Common myeloid progenitor, CD34-positive (primary cell): ENCODE results near the gene NFIA.

Experiments used
- CTCF ChIA-PET: fragments of 350-600 bp; sonication (Branson Sonifier 250); formaldehyde crosslinking; loops from one replicate; lab custom pipeline; 2021; ENCODE audit warnings: antibody characterized with exemption; lab: Charles Lee
- POLR2A ChIA-PET: fragments of 350-600 bp; sonication (Branson Sonifier 250); formaldehyde crosslinking; loops from one replicate; lab custom pipeline; 2021; ENCODE audit warnings: antibody characterized with exemption; lab: Charles Lee
- DNase-seq, 3 donors: peaks; one replicate each; pipeline versions ENCODE4 v3.0.0 to v3.0.0-alpha.2; 2013
- H3K27ac ChIP-seq, 2 experiments: 1 replicate in 1 of 2; 2 replicates in 1 of 2; pipeline ENCODE4 v1.7.0; 2013; ENCODE audit warnings: inconsistent platforms in 2 of 2, low read length in 2 of 2, mild to moderate bottlenecking in 2 of 2, low read depth in 1 of 2, moderate library complexity in 1 of 2; ENCODE audit not compliant: severe bottlenecking in 2 of 2, insufficient read depth in 1 of 2, poor library complexity in 1 of 2
- H3K27me3 ChIP-seq, 5 experiments: replicated peaks in 2 of 5; 1 replicate in 3 of 5; 2 replicates in 2 of 5; pipeline versions ENCODE4 v1.6.1 to v1.7.0; 2013; ENCODE audit warnings: low read length in 4 of 5, mild to moderate bottlenecking in 2 of 5, moderate library complexity in 2 of 5, inconsistent platforms in 1 of 5; ENCODE audit not compliant: insufficient read depth in 5 of 5, control insufficient read depth in 4 of 5
- H3K36me3 ChIP-seq, 4 experiments: 1 replicate in 2 of 4; 2 replicates in 2 of 4; pipeline versions ENCODE4 v1.6.1 to v1.7.0; 2013; ENCODE audit warnings: low read length in 3 of 4, control low read depth in 1 of 4, mild to moderate bottlenecking in 1 of 4; ENCODE audit not compliant: control insufficient read depth in 4 of 4, insufficient read depth in 4 of 4
- H3K4me1 ChIP-seq, 4 experiments: 1 replicate in 3 of 4; 2 replicates in 1 of 4; pipeline versions ENCODE4 v1.6.1 to v1.7.1; 2013; ENCODE audit warnings: low read length in 3 of 4, mild to moderate bottlenecking in 3 of 4, control low read depth in 1 of 4, inconsistent platforms in 1 of 4, moderate library complexity in 1 of 4; ENCODE audit not compliant: control insufficient read depth in 4 of 4, insufficient read depth in 4 of 4; ENCODE audit errors: control extremely low read depth in 1 of 4
- H3K4me3 ChIP-seq, 7 experiments: 1 replicate in 4 of 7; 2 replicates in 3 of 7; pipeline versions ENCODE4 v1.5.1 to v1.7.0; 2013; ENCODE audit warnings: mild to moderate bottlenecking in 7 of 7, low read length in 6 of 7, moderate library complexity in 6 of 7, inconsistent platforms in 2 of 7, low read depth in 2 of 7, control low read depth in 1 of 7; ENCODE audit not compliant: insufficient read depth in 4 of 7, control insufficient read depth in 1 of 7; ENCODE audit errors: extremely low read depth in 1 of 7
- H3K9me3 ChIP-seq, 5 experiments: 1 replicate in 4 of 5; 2 replicates in 1 of 5; pipeline versions ENCODE4 v1.6.1 to v1.7.1; 2013; ENCODE audit warnings: low read length in 4 of 5, mild to moderate bottlenecking in 2 of 5, inconsistent platforms in 1 of 5, low read depth in 1 of 5, moderate library complexity in 1 of 5; ENCODE audit not compliant: control insufficient read depth in 4 of 5, insufficient read depth in 2 of 5; ENCODE audit errors: control extremely low read depth in 1 of 5
- WGBS: methylation state at CpG from one replicate; pipeline ENCODE4 v1.1.5; 2013; ENCODE audit not compliant: insufficient coverage; 5-methylcytosine and 5-hydroxymethylcytosine counted together

NFIA gene

GRCh38 chr1:61224609-61225008 lies 142.2 kb downstream of the NFIA start:
- Histone ChIP-seq H3K4me1 (no peaks in the 10 kb centered on the region), H3K4me3 (no peak overlapping the region), H3K9me3 (no peaks in the 10 kb centered on the region), H3K27me3 (no peaks in the 10 kb centered on the region), H3K27ac (no peak overlapping the region), H3K36me3 (no peaks in the 10 kb centered on the region)
- DNase-seq: no peak
- ChIA-PET CTCF (interaction anchor here (0.7 kb wide), 1 partner anchor 111 kb away, joined by 3 read pairs; no protein-coding TSS in a partner anchor), POLR2A (interaction anchor here (0.6 kb wide), 1 partner anchor 8 kb away, joined by 4 read pairs; no protein-coding TSS in a partner anchor)
- 100% methylated on average over 1 of the region's 1 CpG for WGBS

GRCh38 chr1:61225478-61225877 lies 143.1 kb downstream of the NFIA start:
- no peak overlapping the region for H3K4me3 ChIP-seq
- 100% methylated on average over 5 of the region's 9 CpGs for WGBS
- H3K36me3 ChIP-seq: no peaks in the 10 kb centered on the region
- CTCF ChIA-PET: interaction anchor here (1.0 to 1.3 kb wide), 2 partner anchors 13 to 17 kb away, joined by 3 to 4 read pairs; no protein-coding TSS in a partner anchor
- no peaks in the 10 kb centered on the region for H3K4me1 ChIP-seq
- H3K27ac ChIP-seq: no peak overlapping the region
- no peaks in the 10 kb centered on the region for H3K9me3 ChIP-seq
- H3K27me3 ChIP-seq: no peaks in the 10 kb centered on the region
- DNase-seq: no peak
- POLR2A ChIA-PET: interaction anchor here (0.6 kb wide), 1 partner anchor 7 kb away, joined by 4 read pairs; no protein-coding TSS in a partner anchor

GRCh38 chr1:61226791-61227567 lies 144.6 kb downstream of the NFIA start:
- no peaks in the 10 kb centered on the region for H3K9me3 ChIP-seq
- no peaks in the 10 kb centered on the region for H3K27me3 ChIP-seq
- no peaks in the 10 kb centered on the region for H3K4me1 ChIP-seq
- peaks cover 0 to 3% (median 0%) of the 10 kb centered on the region in 4 experiments for H3K36me3 ChIP-seq
- ChIA-PET CTCF (no interaction called here), POLR2A (no interaction called here)
- no peak overlapping the region for H3K27ac ChIP-seq
- H3K4me3 ChIP-seq: no peak overlapping the region
- 96% methylated on average over 10 of the region's 12 CpGs for WGBS
- no peak for DNase-seq

- Histone ChIP-seq H3K27me3 (no peaks in the 10 kb centered on the region), H3K36me3 (peaks cover 0 to 3% (median 0%) of the 10 kb centered on the region in 4 experiments), H3K27ac (no peak overlapping the region), H3K4me1 (peaks cover 0 to 5% (median 0%) of the 10 kb centered on the region in 4 experiments), H3K9me3 (no peaks in the 10 kb centered on the region), H3K4me3 (no peak overlapping the region)
- CTCF ChIA-PET: no interaction called here
- DNase-seq: no peak
- POLR2A ChIA-PET: no interaction called here
- 92% methylated on average over 2 of the region's 4 CpGs for WGBS
These were observed 145.6 kb downstream of the NFIA start for GRCh38 chr1:61227857-61228550.

- H3K36me3 ChIP-seq: peaks cover 0 to 3% (median 0%) of the 10 kb centered on the region in 4 experiments
- no peaks in the 10 kb centered on the region for H3K9me3 ChIP-seq
- ChIA-PET CTCF (interaction anchor here (1.3 kb wide), 1 partner anchor 11 kb away, joined by 3 read pairs; no protein-coding TSS in a partner anchor), POLR2A (no interaction called here)
- peaks cover 0 to 25% (median 9%) of the 10 kb centered on the region in 4 experiments for H3K4me1 ChIP-seq
- DNase-seq: no peak
- WGBS: 85% methylated on average over 2 of the region's 3 CpGs
- no peaks in the 10 kb centered on the region for H3K27me3 ChIP-seq
- no peak overlapping the region for H3K27ac ChIP-seq
- no peak overlapping the region for H3K4me3 ChIP-seq
These were observed 148.2 kb downstream of the NFIA start for GRCh38 chr1:61230523-61230922.

- H3K4me3 ChIP-seq: no peak overlapping the region
- no peaks in the 10 kb centered on the region for H3K27me3 ChIP-seq
- H3K36me3 ChIP-seq: peaks cover 0 to 3% (median 0%) of the 10 kb centered on the region in 4 experiments
- DNase-seq: no peak
- ChIA-PET POLR2A (no interaction called here), CTCF (interaction anchor here (1.0 to 1.3 kb wide), 2 partner anchors 12 to 35 kb away, joined by 3 read pairs; no protein-coding TSS in a partner anchor)
- peaks cover 0 to 25% (median 9%) of the 10 kb centered on the region in 4 experiments for H3K4me1 ChIP-seq
- no peaks in the 10 kb centered on the region for H3K9me3 ChIP-seq
- no peak overlapping the region for H3K27ac ChIP-seq
- 100% methylated on average over 1 of the region's 2 CpGs for WGBS
These were observed 149.4 kb downstream of the NFIA start for GRCh38 chr1:61231795-61232194.
